H9 (cell line): Measurements from ENCODE around the gene GPC6. TPM values are rescaled to one million over a fixed set of nuclear protein-coding genes. Genes with fewer than 3 reads are reported as not detected.

ENCODE experiments used
- DNase-seq: peaks from one replicate; pipeline ENCODE4 v3.0.0-alpha.2; 2017
- H2AFZ ChIP-seq: one replicate; pipeline ENCODE4 v1.6.1; 2013; ENCODE audit warnings: mild to moderate bottlenecking, low read length, control low read depth, moderate library complexity
- H2AK5ac ChIP-seq: 2 replicates; pipeline ENCODE4 v1.6.1; 2013; ENCODE audit warnings: low read length, control low read depth, mixed read lengths; ENCODE audit not compliant: insufficient read length
- H2BK120ac ChIP-seq: one replicate; pipeline ENCODE4 v1.6.1; 2013; ENCODE audit warnings: low read depth, mild to moderate bottlenecking, low read length, control low read depth, inconsistent platforms; ENCODE audit not compliant: poor library complexity, severe bottlenecking
- H2BK12ac ChIP-seq: 2 replicates; pipeline ENCODE4 v1.6.1; 2013; ENCODE audit warnings: low read length, control low read depth, mixed read lengths, low read depth; ENCODE audit not compliant: insufficient read length
- H2BK15ac ChIP-seq: 2 replicates; pipeline ENCODE4 v1.6.1; 2013; ENCODE audit warnings: low read depth, low read length, control low read depth
- H2BK20ac ChIP-seq: one replicate; pipeline ENCODE4 v1.6.1; 2013; ENCODE audit warnings: low read depth, mild to moderate bottlenecking, low read length, control low read depth, inconsistent platforms; ENCODE audit not compliant: poor library complexity, severe bottlenecking
- H2BK5ac ChIP-seq: 2 replicates; pipeline ENCODE4 v1.6.1; 2013; ENCODE audit warnings: low read length, control low read depth, mixed read lengths; ENCODE audit not compliant: insufficient read length
- H3K14ac ChIP-seq: 2 replicates; pipeline ENCODE4 v1.6.1; 2013; ENCODE audit warnings: low read length, control low read depth; ENCODE audit not compliant: insufficient read depth
- H3K18ac ChIP-seq: 2 replicates; pipeline ENCODE4 v1.6.1; 2013; ENCODE audit warnings: low read depth, mild to moderate bottlenecking, mixed read lengths, low read length, control low read depth; ENCODE audit not compliant: insufficient read length
- H3K23ac ChIP-seq: 2 replicates; pipeline ENCODE4 v1.6.1; 2013; ENCODE audit warnings: low read length, control low read depth, mixed read lengths, low read depth; ENCODE audit not compliant: insufficient read length
- H3K23me2 ChIP-seq: 2 replicates; pipeline ENCODE4 v1.6.1; 2013; ENCODE audit warnings: low read depth, mild to moderate bottlenecking, mixed read lengths, low read length, control low read depth; ENCODE audit not compliant: insufficient read length, poor library complexity, severe bottlenecking
- H3K27ac ChIP-seq: 2 replicates; pipeline ENCODE4 v1.5.1; 2013; ENCODE audit warnings: low read length, control low read depth, mixed read lengths, low read depth; ENCODE audit not compliant: insufficient read length
- H3K27me3 ChIP-seq: 2 replicates; pipeline ENCODE4 v1.6.1; 2013; ENCODE audit warnings: low read length, control low read depth, inconsistent platforms; ENCODE audit not compliant: insufficient read depth
- H3K4ac ChIP-seq: 2 replicates; pipeline ENCODE4 v1.6.1; 2013; ENCODE audit warnings: low read depth, mild to moderate bottlenecking, control low read depth, inconsistent platforms, low read length, moderate library complexity
- H3K4me1 ChIP-seq: 2 replicates; pipeline ENCODE4 v1.6.1; 2013; ENCODE audit warnings: low read length, control low read depth, inconsistent platforms; ENCODE audit not compliant: insufficient read depth
- H3K4me2 ChIP-seq: 2 replicates; pipeline ENCODE4 v1.6.1; 2013; ENCODE audit warnings: low read length, control low read depth, mixed read lengths; ENCODE audit not compliant: insufficient read length, insufficient read depth
- H3K56ac ChIP-seq: 2 replicates; pipeline ENCODE4 v1.6.1; 2013; ENCODE audit warnings: low read depth, mild to moderate bottlenecking, mixed read lengths, low read length, control low read depth; ENCODE audit not compliant: insufficient read length
- H3K79me1 ChIP-seq: 2 replicates; pipeline ENCODE4 v1.6.1; 2013; ENCODE audit warnings: low read depth, mild to moderate bottlenecking, moderate library complexity, low read length, control low read depth, inconsistent platforms; ENCODE audit not compliant: insufficient read depth, poor library complexity, severe bottlenecking
- H3K79me2 ChIP-seq: 2 replicates; pipeline ENCODE4 v1.6.1; 2013; ENCODE audit warnings: low read length, control low read depth, inconsistent platforms; ENCODE audit not compliant: insufficient read depth
- H3K9ac ChIP-seq: 2 replicates; pipeline ENCODE4 v1.6.1; 2013; ENCODE audit warnings: low read length, control low read depth, mixed read lengths; ENCODE audit not compliant: insufficient read length; ENCODE audit errors: extremely low read depth
- H3K9me3 ChIP-seq: one replicate; pipeline ENCODE4 v1.6.1; 2013; ENCODE audit warnings: low read depth, low read length, inconsistent platforms; ENCODE audit not compliant: control insufficient read depth
- H3T11ph ChIP-seq: one replicate; pipeline ENCODE4 v1.6.1; 2013; ENCODE audit warnings: mild to moderate bottlenecking, low read length, control low read depth, inconsistent platforms
- H4K20me1 ChIP-seq: one replicate; pipeline ENCODE4 v1.6.1; 2013; ENCODE audit not compliant: control insufficient read depth, insufficient read length, insufficient read depth
- H4K5ac ChIP-seq: 2 replicates; pipeline ENCODE4 v1.6.1; 2013; ENCODE audit warnings: low read depth, mild to moderate bottlenecking, mixed read lengths, low read length, control low read depth; ENCODE audit not compliant: insufficient read length
- H4K8ac ChIP-seq: replicated peaks from 2 replicates; pipeline ENCODE4 v1.6.1; 2013; ENCODE audit warnings: low read length, control low read depth, mixed read lengths, low read depth; ENCODE audit not compliant: insufficient read length
- H4K91ac ChIP-seq: 2 replicates; pipeline ENCODE4 v1.6.1; 2013; ENCODE audit warnings: low read depth, mild to moderate bottlenecking, moderate library complexity, mixed read lengths, low read length, control low read depth; ENCODE audit not compliant: insufficient read length
- H3K27ac Mint-ChIP-seq, 3 experiments: 2 replicates in 2 of 3; 3 replicates in 1 of 3; pipeline ENCODE4 v1.8.0; 2020 to 2021; ENCODE audit warnings: mixed read lengths in 3 of 3, mild to moderate bottlenecking in 1 of 3, moderate library complexity in 1 of 3
- H3K27me3 Mint-ChIP-seq: 2 replicates; pipeline ENCODE4 v1.8.0; 2021; ENCODE audit warnings: low read depth, mild to moderate bottlenecking, moderate library complexity, mixed read lengths
- H3K36me3 Mint-ChIP-seq, 3 experiments: 2 replicates in 2 of 3; 3 replicates in 1 of 3; pipeline ENCODE4 v1.8.0; 2020 to 2021; ENCODE audit warnings: low read depth in 3 of 3, mixed read lengths in 3 of 3; ENCODE audit not compliant: insufficient read depth in 1 of 3
- H3K4me1 Mint-ChIP-seq, 2 experiments: 2 replicates each; pipeline ENCODE4 v1.8.0; 2020; ENCODE audit warnings: mixed read lengths in 2 of 2
- H3K4me3 Mint-ChIP-seq, 2 experiments: 2 replicates in 1 of 2; 3 replicates in 1 of 2; pipeline ENCODE4 v1.8.0; 2020 to 2021; ENCODE audit warnings: mild to moderate bottlenecking in 2 of 2, mixed read lengths in 2 of 2, moderate library complexity in 1 of 2
- H3K9me3 Mint-ChIP-seq, 2 experiments: 2 replicates in 1 of 2; 3 replicates in 1 of 2; pipeline ENCODE4 v1.8.0; 2020; ENCODE audit warnings: mild to moderate bottlenecking in 2 of 2, mixed read lengths in 2 of 2, moderate library complexity in 1 of 2
- WGBS: extraction: QIAGEN DNeasy Blood & Tissue Kit; methylation state at CpG from one replicate; pipeline ENCODE4 v1.1.7; 2013; ENCODE audit warnings: missing lambda C conversion rate, low lambda C conversion rate, mixed read lengths; ENCODE audit not compliant: insufficient read length; ENCODE audit errors: extremely low coverage; 5-methylcytosine and 5-hydroxymethylcytosine counted together
- total RNA-seq: library from RNA; stranded (reverse); gene quantifications from 2 replicates; pipeline ENCODE4 v1.2.1, GENCODE V29; 2021
- TF ChIP-seq, protein P1 (sequence below): fragments of 200-600 bp; sonication (generic); conservative IDR thresholded peaks from 3 replicates; pipeline ENCODE4 v1.8.0; 2021; ENCODE audit warnings: antibody characterized with exemption, mild to moderate bottlenecking

GPC6 gene
- total RNA-seq, 1 experiment from 2014 or later, result 15.6 TPM

DNA sequence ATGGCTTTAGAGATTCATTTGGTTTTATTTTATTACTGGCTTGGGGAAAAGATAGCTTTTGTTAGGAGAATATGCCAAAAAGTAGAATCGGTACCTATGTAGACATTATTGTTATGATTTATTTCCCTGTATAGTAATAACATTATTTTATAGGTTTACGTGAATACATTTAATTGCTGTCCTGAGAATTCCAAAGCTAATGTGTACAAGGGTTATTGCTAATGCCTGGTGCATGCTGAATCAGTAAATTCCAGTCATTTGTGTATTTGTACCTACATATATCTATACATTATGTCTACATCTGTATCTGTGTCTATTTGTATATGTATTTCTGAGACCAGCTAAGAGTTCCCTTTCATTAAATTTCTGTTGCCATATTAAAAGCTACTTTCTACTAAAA, 550.9 kb downstream of the GPC6 start:
- H2AFZ ChIP-seq, result no peak overlapping the region
- no peak overlapping the region for H3K27ac ChIP-seq
- H3K9me3 ChIP-seq, result no peaks in the 10 kb centered on the region
- no peak overlapping the region for H3K23ac ChIP-seq
- no peaks in the 10 kb centered on the region for H3K27me3 ChIP-seq
- H3K14ac ChIP-seq, result no peak overlapping the region
- no peak overlapping the region for H2BK15ac ChIP-seq
- H3K79me1 ChIP-seq, result no peaks in the 10 kb centered on the region
- no peaks in the 10 kb centered on the region; the same call in 1 of the 2 replicates for H3K79me2 ChIP-seq
- no peak overlapping the region for H2AK5ac ChIP-seq
- DNase-seq, result no peak
- no peak overlapping the region for H2BK20ac ChIP-seq
- no peaks in the 10 kb centered on the region for H3K36me3 Mint-ChIP-seq
- no peak overlapping the region for H3K56ac ChIP-seq
- no peak overlapping the region for H3K4ac ChIP-seq
- H3T11ph ChIP-seq, result no peak overlapping the region
- H2BK120ac ChIP-seq, result no peak overlapping the region
- TF ChIP-seq, protein P1, sequence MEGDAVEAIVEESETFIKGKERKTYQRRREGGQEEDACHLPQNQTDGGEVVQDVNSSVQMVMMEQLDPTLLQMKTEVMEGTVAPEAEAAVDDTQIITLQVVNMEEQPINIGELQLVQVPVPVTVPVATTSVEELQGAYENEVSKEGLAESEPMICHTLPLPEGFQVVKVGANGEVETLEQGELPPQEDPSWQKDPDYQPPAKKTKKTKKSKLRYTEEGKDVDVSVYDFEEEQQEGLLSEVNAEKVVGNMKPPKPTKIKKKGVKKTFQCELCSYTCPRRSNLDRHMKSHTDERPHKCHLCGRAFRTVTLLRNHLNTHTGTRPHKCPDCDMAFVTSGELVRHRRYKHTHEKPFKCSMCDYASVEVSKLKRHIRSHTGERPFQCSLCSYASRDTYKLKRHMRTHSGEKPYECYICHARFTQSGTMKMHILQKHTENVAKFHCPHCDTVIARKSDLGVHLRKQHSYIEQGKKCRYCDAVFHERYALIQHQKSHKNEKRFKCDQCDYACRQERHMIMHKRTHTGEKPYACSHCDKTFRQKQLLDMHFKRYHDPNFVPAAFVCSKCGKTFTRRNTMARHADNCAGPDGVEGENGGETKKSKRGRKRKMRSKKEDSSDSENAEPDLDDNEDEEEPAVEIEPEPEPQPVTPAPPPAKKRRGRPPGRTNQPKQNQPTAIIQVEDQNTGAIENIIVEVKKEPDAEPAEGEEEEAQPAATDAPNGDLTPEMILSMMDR, result no peak
- no peak overlapping the region for H3K27ac Mint-ChIP-seq
- WGBS, result no CpG with 5 or more reads among the region's 2 CpGs
- H4K5ac ChIP-seq, result no peak overlapping the region
- H3K9me3 Mint-ChIP-seq, result no peaks in the 10 kb centered on the region
- H3K18ac ChIP-seq, result no peak overlapping the region
- H3K4me1 Mint-ChIP-seq, result peaks cover 5 to 6% of the 10 kb centered on the region in 2 experiments
- no peaks in the 10 kb centered on the region for H3K27me3 Mint-ChIP-seq
- H3K4me2 ChIP-seq, result no peak overlapping the region
- no peak overlapping the region for H3K4me3 Mint-ChIP-seq
- no peaks in the 10 kb centered on the region for H3K23me2 ChIP-seq
- no peaks in the 10 kb centered on the region for H4K20me1 ChIP-seq
- no peaks in the 10 kb centered on the region for H3K4me1 ChIP-seq
- no peak overlapping the region for H4K8ac ChIP-seq
- H2BK5ac ChIP-seq, result no peak overlapping the region
- no peak overlapping the region for H4K91ac ChIP-seq
- H3K9ac ChIP-seq, result no peak overlapping the region
- no peak overlapping the region for H2BK12ac ChIP-seq
